ENCODE measurements around the gene LARP1. TPM values are rescaled to one million over a fixed set of nuclear protein-coding genes. Genes with fewer than 3 reads are reported as not detected.
A peak's percentile ranks its signal among the peaks of the same experiment; 100 is the strongest.

Gene LARP1
- total and polyA plus RNA-seq, 9 of the 15 experiments (the other 6 are each of a cell fraction or from before 2014, with no cell fraction given) = 22.6 to 300 (median 92.0) TPM

- TF ChIP-seq ATF4 (CRISPR knock-in tag; IDR thresholded peaks at IDR 0.05) (no peak), ARNT (IDR thresholded peaks at IDR 0.05) (peak in 1 of 2 experiments; percentile 65; a peak in 1 of 4 replicates), ZBTB33 (CRISPR knock-in tag; IDR thresholded peaks at IDR 0.05) (peak; percentile 57; the same call in 1 of the 2 replicates), MLLT1 (IDR thresholded peaks at IDR 0.05) (peak in 1 of 2 experiments; percentile 18; a peak in 1 of 4 replicates), GATAD2B (IDR thresholded peaks at IDR 0.05; ENCODE audit: borderline replicate concordance) (peak; percentile 75; the same call in 1 of the 2 replicates), MTA1 (IDR thresholded peaks at IDR 0.05; ENCODE audit: borderline replicate concordance) (peak; percentile 64; the same call in 1 of the 2 replicates), ATF3 (IDR thresholded peaks at IDR 0.05) (no peak; the same call in 1 of the 2 replicates), ATF3 (CRISPR knock-in tag; conservative IDR thresholded peaks at IDR 0.05) (no peak), TSHZ1 (CRISPR knock-in tag; IDR thresholded peaks at IDR 0.05) (no peak), ZKSCAN1 (IDR thresholded peaks at IDR 0.05; ENCODE audit: low read depth, low read length) (0 out of 2 replicates have a peak, but pooled peaks have one; percentile 63), PRDM10 (IDR thresholded peaks at IDR 0.05; ENCODE audit: partially characterized antibody) (peak; percentile 49), TAF7 (tag; IDR thresholded peaks at IDR 0.05) (no peak; the same call in 1 of the 2 replicates)
Measured at GRCh38 chr5:154840435-154841272, 85.5 kb downstream of the LARP1 start (continued).
